Prostate gland (tissue), 2 donors: ENCODE measurements around the gene PITX1.

Source experiments
- POLR2A ChIP-seq: fragments of 450-650 bp; IDR thresholded peaks from one replicate; pipeline ENCODE4 v1.6.1; 2016; ENCODE audit warnings: antibody characterized with exemption, mild to moderate bottlenecking
- POLR2AphosphoS5 ChIP-seq: sonication (generic); formaldehyde crosslinking; IDR thresholded peaks from one replicate; pipeline ENCODE4 v1.6.1; 2017; ENCODE audit warnings: antibody characterized with exemption
- TF ChIP-seq, protein P1 (sequence below), 4 experiments: fragments of 200-600 bp in 2 of 4; fragments of 450-650 bp in 2 of 4; sonication (generic) in 2 of 4; IDR thresholded peaks; 1 replicate in 3 of 4; 2 replicates in 1 of 4; pipeline ENCODE4 v1.5.1; 2016 to 2019; ENCODE audit warnings: antibody characterized with exemption in 4 of 4, mild to moderate bottlenecking in 2 of 4, moderate library complexity in 2 of 4

DNA sequence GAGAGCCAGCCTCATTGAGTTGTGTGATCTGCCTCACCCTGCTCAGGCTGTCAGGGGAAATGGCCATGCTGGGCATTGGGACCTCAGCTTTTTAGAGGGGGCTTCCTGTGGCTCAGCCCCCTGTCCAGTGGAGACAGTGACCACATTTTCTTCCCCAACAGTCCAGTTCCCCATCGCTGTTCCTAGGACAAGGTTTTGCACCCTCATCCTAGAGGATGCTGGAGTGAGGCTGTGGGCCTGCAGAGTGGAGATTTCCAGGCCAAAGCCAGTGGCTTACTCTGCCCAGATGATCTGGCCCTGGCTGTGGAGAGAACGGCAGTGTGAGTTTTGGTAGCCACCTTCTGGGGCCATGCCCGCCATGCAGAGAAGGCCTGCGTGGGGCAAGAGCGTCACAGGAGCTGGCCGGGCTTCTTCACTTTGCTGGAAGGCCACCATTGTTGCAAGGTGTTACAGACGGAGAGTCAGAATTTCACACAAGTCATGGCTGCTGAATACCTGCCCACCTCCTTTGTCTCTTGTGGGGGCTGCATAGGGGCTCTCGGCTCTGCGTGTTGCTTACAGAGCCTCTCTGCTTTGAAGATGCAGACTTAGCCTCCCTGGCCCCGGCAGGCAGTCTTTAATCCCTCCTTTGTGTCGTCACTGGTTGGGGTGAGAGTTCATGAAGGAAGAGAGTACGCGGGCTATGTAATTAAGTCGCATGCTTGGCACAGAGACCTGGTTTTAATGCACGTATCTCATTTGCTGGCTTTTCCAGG is 35.2 kb upstream of the PITX1 start:
- TF ChIP-seq POLR2A (no peak), POLR2AphosphoS5 (no peak)
- TF ChIP-seq, protein P1, sequence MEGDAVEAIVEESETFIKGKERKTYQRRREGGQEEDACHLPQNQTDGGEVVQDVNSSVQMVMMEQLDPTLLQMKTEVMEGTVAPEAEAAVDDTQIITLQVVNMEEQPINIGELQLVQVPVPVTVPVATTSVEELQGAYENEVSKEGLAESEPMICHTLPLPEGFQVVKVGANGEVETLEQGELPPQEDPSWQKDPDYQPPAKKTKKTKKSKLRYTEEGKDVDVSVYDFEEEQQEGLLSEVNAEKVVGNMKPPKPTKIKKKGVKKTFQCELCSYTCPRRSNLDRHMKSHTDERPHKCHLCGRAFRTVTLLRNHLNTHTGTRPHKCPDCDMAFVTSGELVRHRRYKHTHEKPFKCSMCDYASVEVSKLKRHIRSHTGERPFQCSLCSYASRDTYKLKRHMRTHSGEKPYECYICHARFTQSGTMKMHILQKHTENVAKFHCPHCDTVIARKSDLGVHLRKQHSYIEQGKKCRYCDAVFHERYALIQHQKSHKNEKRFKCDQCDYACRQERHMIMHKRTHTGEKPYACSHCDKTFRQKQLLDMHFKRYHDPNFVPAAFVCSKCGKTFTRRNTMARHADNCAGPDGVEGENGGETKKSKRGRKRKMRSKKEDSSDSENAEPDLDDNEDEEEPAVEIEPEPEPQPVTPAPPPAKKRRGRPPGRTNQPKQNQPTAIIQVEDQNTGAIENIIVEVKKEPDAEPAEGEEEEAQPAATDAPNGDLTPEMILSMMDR (IDR thresholded peaks at IDR 0.05): no peak
